Measurements from ENCODE around the gene ABHD13. TPM values are rescaled to one million over a fixed set of nuclear protein-coding genes. Genes with fewer than 3 reads are reported as not detected.
"Not testable (repeated sequence)": the region's sequence is repeated elsewhere in the genome, so short reads cannot be mapped to it uniquely, and the experiment has no call there.

Gene ABHD13
- 3.1 TPM for total RNA-seq

DNA sequence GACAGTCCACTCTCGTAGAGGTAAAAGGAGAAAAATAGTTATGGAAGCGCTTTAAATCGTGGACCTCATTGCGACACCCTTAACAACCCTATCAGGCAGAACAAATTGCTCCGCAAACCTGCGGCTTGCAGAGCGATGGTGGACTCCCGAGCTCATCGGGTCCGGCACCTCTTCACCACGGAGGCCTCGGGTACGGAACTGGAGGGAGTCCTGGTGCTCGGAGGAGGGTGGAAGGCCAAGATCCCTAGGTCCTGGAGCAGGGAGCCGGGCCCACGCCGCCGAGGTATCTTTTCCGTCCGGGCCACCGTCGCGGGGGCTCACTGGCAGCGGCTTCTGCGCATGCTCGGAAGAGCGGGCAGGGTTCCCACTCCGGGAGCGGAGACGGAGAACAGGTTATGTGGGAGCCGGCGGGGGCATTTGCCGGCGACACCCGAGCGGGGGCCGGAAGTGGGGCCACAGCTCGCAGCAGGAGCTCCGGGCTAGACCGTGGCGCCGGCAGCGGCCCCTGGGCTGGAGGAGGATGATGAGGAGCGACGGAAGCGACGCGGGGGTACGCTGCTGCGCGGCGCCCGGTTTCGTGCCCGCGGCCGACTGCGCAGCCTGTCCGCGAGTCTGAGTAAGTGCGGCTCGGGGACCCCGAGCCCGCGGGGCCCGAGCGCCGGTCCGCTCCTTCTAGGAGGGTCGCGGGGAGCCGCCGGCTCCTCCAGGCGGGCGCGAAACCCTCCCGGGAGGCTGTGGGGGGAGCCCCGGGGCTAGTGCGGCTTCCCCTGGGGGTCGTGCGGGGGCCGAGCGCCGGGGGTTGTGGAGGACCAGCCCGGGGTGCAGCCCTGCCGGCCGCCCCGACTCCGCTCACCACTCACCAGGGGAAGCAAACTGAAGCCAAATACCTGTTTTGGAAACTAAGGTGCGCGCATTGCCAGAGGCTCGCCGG lies at the start of gene ABHD13:
Gene ABHD13, plus strand, starts transcription at position 349 of the 931 bp plus-strand sequence. CDS start 10,827 bp downstream, outside the sequence.
- peak; percentile 85 for ATAC-seq

DNA sequence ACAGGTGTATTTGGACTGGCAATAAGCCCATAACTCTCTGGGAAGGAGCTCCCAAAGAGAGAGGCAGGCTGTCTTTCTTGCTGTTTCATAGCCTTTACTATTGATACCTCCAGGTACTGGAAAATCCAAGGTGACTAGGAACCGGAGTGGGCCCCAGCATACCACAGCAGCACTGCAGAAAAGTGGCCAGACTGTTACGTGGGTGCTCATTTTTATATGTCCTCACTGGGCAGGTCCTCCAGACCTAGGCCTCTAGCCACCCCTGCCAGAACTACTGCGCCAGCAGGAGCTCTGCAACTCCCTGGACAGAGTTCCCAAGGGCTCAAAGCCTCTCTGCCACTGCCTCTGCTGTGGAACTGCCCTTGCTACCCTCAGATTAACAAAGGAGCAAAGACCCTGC lies 49.3 kb upstream of the ABHD13 start:
- no peak for ATAC-seq

DNA sequence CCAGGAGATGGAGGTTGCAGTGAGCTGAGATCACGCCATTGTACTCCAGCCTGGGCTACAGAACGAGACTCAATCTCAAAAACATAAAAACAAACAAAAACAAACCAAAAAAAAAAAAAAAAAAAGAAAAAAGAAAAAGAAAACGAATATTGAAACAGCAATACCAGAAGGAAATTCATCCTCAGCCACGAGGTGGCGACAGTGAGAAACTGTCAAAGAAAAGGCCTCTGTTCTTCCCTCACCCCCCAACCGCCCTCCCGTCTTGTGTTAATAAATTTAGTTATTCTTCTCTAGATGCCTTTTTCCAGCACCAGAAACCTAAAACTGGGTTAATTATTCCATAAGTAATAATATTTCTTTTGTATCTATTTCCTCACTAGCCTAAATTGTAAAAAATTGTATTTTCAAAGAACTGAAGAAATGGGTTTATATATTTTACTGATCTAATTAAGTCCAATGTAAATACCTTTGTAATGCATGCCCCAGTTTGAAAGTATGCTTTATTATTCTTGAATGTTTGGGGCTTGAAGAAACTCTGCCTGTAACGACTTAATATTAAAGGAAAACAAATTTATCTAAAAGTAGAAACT lies 41.4 kb upstream of the ABHD13 start:
- no peak for ATAC-seq

DNA sequence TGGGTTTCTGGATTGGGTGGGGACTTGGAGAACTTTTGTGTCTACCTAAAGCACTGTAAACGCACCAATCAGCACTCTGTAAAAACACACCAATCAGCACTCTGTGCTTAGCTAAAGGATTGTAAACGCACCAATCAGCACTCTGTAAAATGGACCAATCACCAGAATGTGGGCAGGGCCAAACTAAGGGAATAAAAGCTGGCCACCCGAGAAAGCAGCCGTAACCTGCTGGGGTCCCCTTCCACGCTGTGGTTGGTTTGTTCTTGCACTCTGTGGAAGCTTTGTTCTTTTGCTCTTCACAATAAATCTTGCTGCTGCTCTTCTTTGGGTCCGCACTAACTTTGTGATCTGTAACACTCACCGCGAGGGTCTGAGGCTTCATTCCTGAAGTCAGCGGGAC lies 40.1 kb upstream of the ABHD13 start:
- ATAC-seq, result no peak

DNA sequence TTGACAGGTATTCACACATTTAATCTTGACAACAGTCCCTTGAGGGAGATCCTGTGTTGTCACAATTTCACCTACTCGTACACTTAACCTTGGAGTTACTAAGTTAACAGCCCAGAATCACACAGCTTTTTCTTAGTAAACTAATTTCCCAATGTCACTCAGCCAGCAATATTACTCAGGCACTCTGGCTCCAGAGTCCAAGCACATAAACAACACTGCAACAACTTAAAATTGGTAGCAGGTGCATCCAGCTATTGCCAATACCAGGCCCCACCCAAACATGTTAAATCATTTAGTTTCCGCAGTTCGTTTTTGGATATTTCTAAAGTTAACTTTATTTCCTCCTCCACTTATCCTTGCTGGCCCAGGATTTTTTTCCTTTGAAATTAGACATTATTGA lies 35.5 kb upstream of the ABHD13 start:
- ATAC-seq, result no peak

DNA sequence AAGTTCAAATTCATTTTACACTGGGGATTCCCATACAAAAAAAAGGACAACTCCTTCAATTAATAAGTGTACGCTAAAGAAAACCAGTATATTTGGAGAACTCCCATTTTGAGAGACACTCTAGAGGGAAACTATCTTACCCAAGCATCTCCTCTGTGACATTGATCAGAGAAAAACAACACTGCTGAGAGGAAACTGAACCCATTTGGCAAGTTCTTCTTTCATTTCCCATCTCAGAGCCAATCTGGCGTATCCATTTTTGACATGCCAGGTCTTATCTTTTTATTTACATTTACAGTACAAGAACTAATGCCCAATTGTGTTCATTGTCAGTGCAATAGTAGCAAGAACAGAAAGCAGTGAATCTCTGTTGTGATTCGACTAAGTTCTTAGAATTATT lies 33.0 kb upstream of the ABHD13 start:
- ATAC-seq, result no peak

DNA sequence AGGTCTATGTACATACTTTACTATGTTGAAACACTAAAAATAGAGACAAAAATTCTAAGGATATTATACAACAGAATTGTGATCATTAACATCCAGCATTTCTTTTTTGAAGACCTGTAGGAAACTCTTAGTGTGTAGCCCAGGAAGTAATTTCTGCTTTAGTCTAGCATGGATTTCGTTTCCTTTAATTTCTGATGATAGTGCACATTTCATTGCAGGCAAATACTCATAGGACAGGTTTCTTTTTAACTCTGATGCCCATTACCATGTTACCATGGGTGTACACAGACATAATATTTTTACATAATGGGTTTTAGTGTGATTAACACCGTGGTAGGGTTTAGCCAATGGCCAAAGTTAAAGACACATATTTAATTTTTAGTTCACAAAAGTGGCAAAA lies 29.9 kb upstream of the ABHD13 start:
- no peak for ATAC-seq

DNA sequence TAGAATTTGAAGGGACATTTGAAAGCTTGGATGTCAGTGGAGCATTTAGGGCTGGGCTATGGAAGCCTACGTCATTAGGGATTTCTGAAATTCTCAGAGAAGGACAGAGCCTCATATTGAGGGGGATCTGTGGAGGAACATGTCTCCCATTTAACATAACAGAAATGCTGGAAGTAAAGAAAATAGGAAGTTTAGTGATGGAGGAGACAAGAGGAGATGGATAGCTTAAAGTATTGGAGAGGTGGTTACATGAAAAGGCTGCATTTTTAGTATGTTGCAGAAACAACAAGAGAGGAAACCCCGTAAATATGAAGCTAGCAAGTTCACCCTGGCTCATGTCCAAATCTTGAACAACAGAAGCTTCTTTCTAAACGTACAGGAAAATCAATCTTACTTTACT lies 27.3 kb upstream of the ABHD13 start:
- ATAC-seq, result no peak

DNA sequence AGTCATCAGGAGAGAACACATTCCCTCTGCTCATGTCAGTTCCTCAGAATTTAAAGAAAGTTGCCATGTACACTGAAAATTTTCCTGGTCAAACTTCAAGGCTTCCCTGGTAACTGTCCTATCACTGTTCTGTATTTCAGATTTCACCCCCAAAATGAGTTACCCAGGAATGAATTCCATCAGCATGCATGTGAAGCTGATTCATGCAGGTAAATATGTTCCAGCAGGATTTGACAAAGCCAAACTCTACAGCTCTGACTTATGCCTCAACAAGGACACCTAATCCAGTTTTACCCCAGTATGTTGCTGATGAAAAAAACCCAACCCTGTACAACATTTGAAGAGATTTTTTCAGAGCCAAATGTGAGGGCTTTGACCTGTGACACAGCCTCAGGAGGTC lies 24.4 kb upstream of the ABHD13 start:
- no peak for ATAC-seq

DNA sequence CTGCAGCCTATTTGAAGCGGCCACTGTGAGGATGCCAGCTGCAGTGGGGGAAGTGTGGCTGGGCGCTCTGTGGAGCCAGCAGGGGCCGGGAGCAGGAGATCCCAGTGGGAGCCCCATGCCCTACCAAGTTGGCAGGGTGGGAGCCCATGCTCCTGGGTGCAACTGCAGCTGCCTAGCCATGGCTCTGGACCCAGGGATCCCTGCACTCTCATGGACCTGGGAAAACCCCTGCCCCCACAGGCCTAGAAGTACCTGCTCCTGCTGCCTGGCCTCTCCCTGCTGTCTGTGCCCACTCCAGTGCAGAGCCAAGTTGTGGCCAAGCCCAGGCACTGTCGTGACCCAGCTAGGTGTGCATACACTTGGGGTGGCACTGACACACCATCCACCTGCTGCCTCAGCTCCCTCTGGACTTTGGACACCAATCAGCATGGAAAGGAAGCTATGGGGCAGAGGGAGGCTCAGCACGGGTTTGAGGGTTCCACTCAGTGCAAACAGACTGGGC lies 23.7 kb upstream of the ABHD13 start:
- ATAC-seq, result no peak

DNA sequence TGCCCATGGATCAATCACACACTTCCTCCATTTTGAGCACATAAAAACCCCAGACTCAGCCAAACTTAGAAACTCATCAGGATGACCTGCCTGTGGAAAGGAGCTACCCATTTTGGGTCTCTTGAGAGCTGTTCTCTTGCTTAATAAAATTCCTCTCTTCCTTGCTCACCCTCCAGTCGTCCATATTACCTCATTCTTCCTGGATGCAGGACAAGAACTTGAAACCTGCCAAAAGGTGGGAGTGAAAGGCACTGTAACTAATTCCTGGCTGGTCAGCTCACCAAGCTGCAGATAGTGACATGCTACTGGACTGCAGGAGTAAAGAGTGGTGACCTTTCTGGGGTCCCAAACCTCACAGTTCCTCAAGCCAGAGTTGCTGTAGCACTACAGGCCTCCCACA lies 23.0 kb upstream of the ABHD13 start:
- ATAC-seq, result no peak

DNA sequence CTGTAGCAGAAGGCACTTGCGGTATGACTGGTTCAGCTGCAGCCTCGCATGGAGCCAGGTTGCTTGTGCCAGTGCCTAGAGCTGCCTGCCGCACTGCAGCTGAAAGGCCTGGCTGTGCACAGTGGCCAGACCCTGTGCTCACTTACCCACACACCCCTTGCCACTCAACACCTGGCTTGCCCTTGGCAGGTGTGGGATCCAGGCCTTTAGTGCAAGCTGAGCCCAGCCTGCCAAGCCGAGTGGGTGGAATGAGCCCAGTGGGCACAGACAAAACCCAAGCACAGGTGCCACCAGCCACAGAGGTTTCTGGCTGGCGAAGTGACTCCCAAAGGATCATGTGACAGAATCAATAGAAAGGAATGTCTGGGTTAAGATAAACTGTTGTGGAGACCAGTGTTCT lies 22.3 kb upstream of the ABHD13 start:
- ATAC-seq, result no peak

DNA sequence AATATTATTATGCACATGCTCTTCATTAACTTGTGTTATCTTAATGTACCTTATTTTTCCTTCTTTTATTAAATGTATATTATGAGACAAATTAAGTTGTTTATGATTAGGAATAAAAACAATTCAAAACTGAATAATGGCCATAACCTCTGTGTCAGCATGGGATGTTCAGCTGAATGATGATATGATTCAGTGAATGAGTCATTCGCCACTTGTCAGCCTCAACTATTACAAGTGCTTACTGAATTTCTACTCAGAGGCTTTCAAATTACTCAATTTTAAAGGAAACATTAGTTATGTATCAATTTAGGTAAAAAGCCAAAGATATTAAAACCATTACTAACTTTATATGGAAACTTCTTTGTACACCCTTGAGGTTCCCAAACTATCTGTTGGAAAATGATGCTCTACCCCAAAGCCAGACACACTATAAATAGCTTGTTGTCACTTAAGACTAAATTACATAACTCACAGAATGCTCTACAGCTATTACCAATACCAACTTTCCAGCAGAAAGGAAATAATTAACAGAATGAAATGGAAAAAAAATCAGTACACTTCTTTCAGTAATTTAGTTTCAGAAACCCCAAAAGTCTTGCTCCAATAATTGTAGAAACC lies 17.3 kb upstream of the ABHD13 start:
- no peak for ATAC-seq

DNA sequence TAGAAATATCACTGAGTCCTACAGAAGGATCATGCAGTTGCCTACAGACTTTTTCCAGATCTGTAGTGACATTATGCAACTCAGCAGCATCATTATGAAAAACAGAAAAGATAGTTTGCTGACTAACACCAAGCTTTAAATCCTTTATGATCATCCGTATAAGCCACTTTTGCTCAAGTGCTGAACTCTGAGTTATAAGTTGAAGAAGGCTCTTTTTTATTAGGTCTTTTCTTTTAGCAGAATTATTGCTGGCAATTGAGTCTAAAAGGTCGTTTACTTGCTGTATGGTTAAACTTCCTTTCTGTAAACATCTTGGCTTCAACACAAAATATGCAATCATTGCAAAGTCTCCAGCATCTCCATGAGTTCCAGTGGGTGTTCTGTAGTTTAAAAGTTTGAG lies 7.6 kb upstream of the ABHD13 start:
- ATAC-seq, result no peak

DNA sequence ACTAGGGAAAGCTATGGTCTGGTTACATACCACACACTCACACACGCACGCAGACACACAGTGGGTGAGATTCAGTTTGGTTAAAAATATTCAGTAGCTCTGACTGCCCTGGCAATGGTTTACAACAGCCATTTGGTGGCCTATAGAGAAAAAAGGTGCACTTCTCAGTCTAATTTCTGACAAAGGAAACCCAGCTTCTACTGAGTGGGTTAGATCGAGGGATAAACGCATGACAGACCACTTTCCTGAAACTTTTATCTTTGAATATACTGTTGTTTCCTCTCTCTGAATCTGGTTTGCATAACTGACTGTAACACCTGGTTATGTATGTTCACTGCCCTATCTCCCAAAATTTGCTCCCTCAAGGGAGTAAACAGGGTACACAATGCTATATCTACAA lies 5.3 kb upstream of the ABHD13 start:
- ATAC-seq, result no peak

DNA sequence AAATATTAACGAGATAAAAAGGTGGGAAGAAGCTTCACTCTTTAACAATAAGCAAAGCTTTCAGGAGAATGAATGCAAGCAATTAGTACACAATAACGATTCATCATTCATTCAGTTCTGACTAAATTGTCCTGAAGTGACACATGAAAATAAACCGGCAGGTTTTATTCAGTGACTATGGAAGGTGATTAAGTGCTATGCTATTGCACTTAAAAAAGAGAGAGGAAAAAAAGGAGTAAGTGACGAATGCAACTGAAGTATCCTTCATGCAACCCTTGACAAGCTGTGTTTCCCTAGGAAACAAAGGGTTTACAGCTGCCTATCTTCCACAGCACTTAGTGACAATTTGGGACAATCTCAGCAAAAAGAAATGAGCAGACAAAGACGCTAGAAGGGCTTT lies 4.2 kb upstream of the ABHD13 start:
- peak; percentile 40 for ATAC-seq

DNA sequence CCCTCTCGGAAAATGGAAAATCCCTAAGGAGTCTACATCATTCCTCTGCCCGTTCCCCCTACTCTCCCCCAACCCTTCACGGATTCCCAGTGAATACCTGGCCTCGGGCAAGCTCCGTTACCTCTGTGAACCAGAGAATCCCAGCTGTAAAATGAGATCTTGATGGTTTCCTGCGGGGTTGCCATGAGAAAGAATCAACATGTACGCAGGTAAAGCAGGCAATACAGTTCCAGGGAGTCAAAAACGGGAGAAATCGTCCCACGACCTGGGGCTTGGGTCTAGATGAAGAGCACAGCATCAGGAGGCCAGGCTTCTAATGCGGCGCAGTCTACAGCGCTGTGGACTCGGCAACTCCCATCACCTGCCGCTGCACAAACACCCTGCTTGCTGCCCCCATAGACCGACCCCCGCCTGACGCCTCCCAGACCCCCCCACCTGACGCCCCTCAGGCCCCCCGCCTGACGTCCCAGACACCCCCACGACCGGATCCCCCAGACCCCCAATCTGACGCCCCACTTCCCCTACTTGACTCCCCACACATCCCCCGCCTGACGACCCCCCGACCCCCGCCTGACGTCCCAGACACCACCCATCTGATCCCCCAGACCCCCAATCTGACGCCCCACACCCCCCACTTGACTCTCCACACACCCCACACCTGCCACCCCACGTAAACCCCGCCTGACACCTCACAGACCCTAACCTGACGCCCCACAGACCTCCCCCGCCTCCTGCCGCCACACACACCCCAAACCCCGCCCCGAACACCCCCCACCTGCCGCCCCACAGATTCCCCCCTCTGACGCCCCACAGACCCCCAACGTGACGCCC lies 3.5 kb upstream of the ABHD13 start:
- ATAC-seq, result peak; percentile 6

DNA sequence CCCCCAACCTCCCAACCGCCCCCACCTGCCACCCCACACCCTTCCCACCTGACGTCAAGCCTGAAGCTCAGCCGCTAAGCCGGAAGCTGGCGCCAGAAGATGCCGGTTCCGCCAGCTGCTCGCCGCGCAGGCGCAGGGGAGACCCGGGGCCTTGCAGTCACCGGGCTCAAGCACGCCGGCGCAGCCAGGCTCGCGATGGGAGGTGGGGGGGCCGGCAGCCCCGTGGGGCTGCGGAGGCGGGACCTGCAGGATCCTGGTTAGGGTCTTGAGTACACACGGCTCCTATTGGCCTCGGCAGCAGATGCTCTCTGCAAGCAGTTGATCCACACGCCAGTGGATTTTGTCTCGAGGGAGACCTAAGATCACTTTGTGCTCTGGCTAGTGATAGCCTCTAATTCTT lies 2.8 kb upstream of the ABHD13 start, which contains the start of gene LIG4:
Gene LIG4, minus strand, starts transcription at position 101 of the 400 bp plus-strand sequence. CDS start 4,268 bp downstream, outside the sequence.
- ATAC-seq, result peak; percentile 81

DNA sequence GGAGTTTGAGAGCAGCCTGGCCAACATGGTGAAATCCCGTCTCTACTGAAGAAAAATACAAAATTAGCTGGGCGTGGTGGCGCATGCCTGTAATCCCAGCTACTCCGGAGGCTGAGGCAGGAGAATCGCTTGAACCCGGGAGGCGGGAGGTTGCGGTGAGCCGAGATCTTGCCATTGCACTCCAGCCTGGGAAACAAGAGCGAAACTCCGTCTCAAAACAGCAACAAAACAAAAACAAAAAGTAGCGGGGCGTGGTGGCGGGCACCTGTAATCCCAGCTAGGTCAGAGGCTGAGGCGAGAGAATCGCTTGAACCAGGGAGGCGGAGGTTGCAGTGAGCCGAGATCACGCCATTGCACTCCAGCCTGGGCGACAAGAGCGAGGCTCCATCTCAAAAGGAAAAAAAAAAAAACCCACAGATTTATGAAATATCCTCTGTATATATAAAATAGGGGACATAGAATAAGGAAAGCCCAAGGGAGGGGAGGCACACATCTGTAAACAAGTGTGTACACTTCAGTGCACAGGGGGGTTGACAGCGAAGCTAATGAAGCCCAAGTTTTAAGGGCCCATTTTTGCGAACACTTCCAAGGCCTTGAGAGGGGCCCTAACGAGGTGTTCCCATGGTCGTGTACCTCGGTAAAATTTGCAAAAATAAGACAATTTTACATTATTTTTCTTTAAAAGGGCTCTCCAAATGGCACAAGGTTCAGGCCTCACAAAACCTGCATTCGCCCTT lies 717 bp upstream of the ABHD13 start:
- not testable (repeated sequence) for ATAC-seq

DNA sequence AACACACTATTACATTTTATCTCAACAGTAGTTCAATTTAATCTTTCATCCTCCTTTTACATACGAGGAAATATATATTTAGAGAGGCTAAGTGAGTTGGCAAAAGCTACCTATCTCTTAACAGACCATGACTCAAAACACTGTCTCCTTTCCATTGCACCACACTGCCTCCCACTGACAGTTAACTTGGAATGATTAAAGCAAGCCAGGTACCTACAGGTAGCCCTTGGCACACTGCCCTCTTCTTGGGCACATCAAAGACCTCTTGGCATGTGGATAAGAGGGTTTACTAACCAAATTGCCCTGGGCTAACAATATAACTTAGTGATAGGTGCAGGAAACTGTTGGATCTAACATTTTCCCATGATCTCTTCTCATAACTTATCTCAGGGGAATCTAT lies 1.8 kb downstream of the ABHD13 start:
- ATAC-seq, result peak; percentile 19

DNA sequence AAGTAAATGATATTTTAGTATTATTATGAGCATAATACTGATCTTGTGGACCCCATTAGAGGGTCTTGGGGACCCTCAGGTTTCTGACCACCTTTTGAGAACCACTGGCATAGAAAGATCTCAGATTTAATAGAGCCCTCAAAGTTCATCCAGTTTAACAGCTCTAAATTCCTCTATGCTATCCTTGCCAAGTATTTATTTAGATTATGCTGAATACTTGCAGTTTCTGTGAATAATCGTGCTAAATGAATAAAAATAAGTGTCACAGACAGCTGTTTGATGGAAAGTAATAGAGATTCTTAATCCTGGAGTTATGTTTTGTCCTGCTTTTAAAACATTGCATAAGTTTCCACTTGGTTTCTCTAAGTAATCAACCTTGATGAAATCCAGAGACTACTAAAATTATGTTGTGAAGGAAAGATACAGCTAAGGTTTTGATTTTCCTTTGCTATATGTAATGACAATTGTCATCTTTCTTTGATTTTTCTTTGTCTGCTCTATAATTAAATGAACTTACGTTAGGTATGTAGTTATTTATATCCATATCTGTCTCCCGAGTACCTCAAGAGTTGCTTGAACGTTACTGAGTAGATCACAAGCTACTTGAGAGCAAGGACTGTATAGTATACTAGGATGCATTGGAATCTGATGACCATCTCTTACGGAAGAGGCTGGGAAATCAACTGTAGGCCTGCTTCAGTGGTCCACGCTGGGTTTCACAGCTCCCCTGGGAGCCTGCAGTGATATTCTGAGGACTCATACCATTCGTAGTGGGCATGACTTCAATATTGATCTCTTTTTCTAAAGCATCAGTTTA lies 5.7 kb downstream of the ABHD13 start:
- ATAC-seq, result no peak

All from esophagus mucosa (tissue), 1 donor.